ENCODE measurements around the gene RBKS.

- TF ChIP-seq CTCF (IDR thresholded peaks at IDR 0.05) (no peak), POLR2A (IDR thresholded peaks at IDR 0.05) (no peak), POLR2AphosphoS5 (IDR thresholded peaks at IDR 0.05) (no peak)
These were observed 3.9 kb downstream of the RBKS start for GRCh38 chr2:27886322-27886721.

Data from breast epithelium (tissue), 3 donors.